WERI-Rb-1 (cell line): ENCODE data around the gene HIPK2.
A peak's percentile ranks its signal among the peaks of the same experiment; 100 is the strongest.

ENCODE experiments used
- DNase-seq: peaks from one replicate; pipeline ENCODE4 v3.0.0-alpha.2; 2020
- H3K27ac ChIP-seq: fragments of 250-450 bp; sonication (Bioruptor Pico); 2 replicates; pipeline ENCODE4 v1.5.1; 2020; ENCODE audit warnings: mild to moderate bottlenecking, moderate library complexity
- H3K27me3 ChIP-seq: fragments of 250-450 bp; sonication (Bioruptor Pico); 2 replicates; pipeline ENCODE4 v1.5.1; 2021; ENCODE audit warnings: mild to moderate bottlenecking, low read depth, moderate library complexity; ENCODE audit not compliant: insufficient read depth, severe bottlenecking
- H3K36me3 ChIP-seq: fragments of 250-450 bp; sonication (Bioruptor Pico); 2 replicates; pipeline ENCODE4 v1.5.1; 2020; ENCODE audit warnings: mild to moderate bottlenecking, moderate library complexity
- H3K4me3 ChIP-seq: 2 replicates; pipeline ENCODE4 v1.5.1; 2011; ENCODE audit warnings: low read depth, mild to moderate bottlenecking, control low read depth, low read length
- H3K9me3 ChIP-seq: fragments of 250-450 bp; sonication (Bioruptor Pico); 2 replicates; pipeline ENCODE4 v1.5.1; 2021; ENCODE audit warnings: mild to moderate bottlenecking, moderate library complexity; ENCODE audit not compliant: severe bottlenecking
- CTCF ChIP-seq: IDR thresholded peaks from 2 replicates; pipeline ENCODE4 v1.5.1; 2011; ENCODE audit warnings: low read depth, mild to moderate bottlenecking, control low read depth, inconsistent platforms, low read length

Gene HIPK2

DNA sequence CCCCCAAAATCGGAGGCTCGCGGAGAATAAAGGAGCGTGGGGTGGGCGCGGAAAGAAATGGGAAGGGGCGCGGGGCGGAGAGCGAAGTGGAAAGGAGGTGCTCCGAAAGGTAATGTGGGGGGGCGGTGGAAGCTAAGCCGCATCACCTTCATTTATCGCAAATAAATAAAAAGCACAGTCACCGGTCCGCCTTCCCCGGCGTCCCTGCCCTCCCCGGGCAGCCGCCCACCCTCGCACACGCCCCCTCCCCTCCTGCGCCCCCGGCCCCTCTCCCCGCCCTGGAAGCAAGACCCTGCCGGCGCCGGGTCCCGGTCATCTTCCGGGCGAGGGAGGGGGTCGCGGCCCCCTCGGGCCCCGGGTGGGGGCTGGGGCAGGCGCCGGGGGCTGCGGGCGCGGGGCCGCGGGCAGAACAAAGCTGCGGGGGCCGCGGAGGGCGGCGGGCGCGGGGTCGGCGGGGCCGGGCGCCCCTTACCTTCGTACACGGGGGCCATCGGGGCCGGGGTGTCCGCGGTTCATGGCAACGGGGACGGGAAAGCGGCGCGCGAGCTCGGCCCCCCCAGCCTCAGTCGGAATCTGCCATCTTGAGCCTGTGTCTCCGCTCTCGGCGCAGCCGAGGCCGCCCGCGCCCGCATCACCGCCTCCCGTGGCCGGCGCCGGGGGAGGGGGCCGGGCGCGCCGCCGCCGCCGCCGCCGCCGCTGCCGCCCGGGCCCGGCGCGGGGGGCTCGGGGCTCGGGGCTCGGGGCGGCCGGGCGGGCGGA lies 486 bp downstream of the HIPK2 start:
- DNase-seq: peak; percentile 36
- no peaks in the 10 kb centered on the region for H3K9me3 ChIP-seq
- H3K27me3 ChIP-seq: no peaks in the 10 kb centered on the region
- peak overlapping the region; percentile 91 for H3K27ac ChIP-seq
- peak overlapping the region; percentile 84 for H3K4me3 ChIP-seq
- peaks cover 21% of the 10 kb centered on the region for H3K36me3 ChIP-seq
- TF ChIP-seq CTCF: no peak

- H3K27ac ChIP-seq: peak overlapping the region; percentile 91
- peak; percentile 26 for DNase-seq
- H3K4me3 ChIP-seq: peak overlapping the region; percentile 84
- no peaks in the 10 kb centered on the region for H3K27me3 ChIP-seq
- no peak for TF ChIP-seq CTCF
- H3K9me3 ChIP-seq: no peaks in the 10 kb centered on the region
- peaks cover 27% of the 10 kb centered on the region for H3K36me3 ChIP-seq
These were observed 1.2 kb downstream of the HIPK2 start for GRCh38 chr7:139776486-139777132.

- H3K36me3 ChIP-seq: peaks cover 35% of the 10 kb centered on the region
- H3K27me3 ChIP-seq: no peaks in the 10 kb centered on the region
- H3K9me3 ChIP-seq: no peaks in the 10 kb centered on the region
- H3K4me3 ChIP-seq: peak overlapping the region; percentile 84
- peak; percentile 48 for TF ChIP-seq CTCF
- H3K27ac ChIP-seq: peak overlapping the region; percentile 91
- peak; percentile 60 for DNase-seq
These were observed 1.9 kb downstream of the HIPK2 start for GRCh38 chr7:139775829-139776266.

DNA sequence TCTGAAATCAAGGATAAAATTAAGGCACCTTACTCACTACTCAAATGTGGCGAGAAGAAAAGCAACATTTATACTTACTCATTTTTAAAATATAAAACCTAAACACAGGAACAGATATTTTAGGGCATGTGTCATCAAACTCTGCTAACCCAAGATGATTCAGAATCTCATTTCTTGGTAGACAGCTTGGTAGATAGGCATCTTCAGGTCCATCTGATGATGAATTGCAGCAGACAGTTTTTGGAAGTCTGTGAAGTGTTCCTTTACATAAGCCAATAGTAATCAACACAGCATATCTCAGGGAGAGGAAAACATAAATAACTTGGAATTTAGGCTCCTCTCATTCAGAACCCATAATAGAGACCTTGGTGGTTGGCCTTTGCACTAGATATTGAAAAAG lies 3.4 kb downstream of the HIPK2 start:
- no peak overlapping the region for H3K4me3 ChIP-seq
- H3K27me3 ChIP-seq: no peaks in the 10 kb centered on the region
- H3K27ac ChIP-seq: no peak overlapping the region
- TF ChIP-seq CTCF: no peak
- DNase-seq: no peak
- H3K9me3 ChIP-seq: no peaks in the 10 kb centered on the region
- peaks cover 48% of the 10 kb centered on the region for H3K36me3 ChIP-seq

DNA sequence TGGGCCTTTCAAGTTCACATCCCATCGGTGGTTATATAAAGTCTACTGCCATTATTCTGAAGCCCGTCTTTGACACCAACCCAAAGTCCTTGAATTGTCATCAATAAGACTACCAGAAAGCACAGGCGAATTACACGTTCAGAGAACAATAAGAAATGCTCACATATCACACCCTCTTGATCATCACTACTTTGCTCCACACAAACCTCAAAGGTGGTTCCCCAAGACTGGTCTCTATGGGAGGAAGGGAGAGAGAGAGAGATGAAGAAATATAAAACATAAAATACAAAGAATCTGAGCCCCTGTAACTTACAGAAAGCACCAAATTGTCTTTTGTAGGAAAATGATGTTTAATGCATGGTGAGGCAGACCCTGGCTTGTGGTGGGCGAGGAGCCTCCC lies 4.4 kb downstream of the HIPK2 start:
- Histone ChIP-seq H3K4me3 (no peak overlapping the region), H3K27ac (no peak overlapping the region), H3K9me3 (no peaks in the 10 kb centered on the region), H3K27me3 (no peaks in the 10 kb centered on the region), H3K36me3 (peaks cover 48% of the 10 kb centered on the region)
- DNase-seq: no peak
- no peak for TF ChIP-seq CTCF
